Lower leg skin (tissue), 3 donors: ENCODE results near the gene EXO5.

Source experiments
- POLR2A ChIP-seq, 2 donors: fragments of 450-650 bp; IDR thresholded peaks; one replicate each; pipeline ENCODE4 v1.6.1; 2016 to 2017; ENCODE audit warnings: antibody characterized with exemption in 2 of 2, mild to moderate bottlenecking in 1 of 2, moderate library complexity in 1 of 2
- TF ChIP-seq, protein P1 (sequence below), 3 donors: fragments of 450-650 bp; IDR thresholded peaks; one replicate each; pipeline ENCODE4 v1.5.1; 2016; ENCODE audit warnings: antibody characterized with exemption in 3 of 3, mild to moderate bottlenecking in 3 of 3, moderate library complexity in 2 of 3

DNA sequence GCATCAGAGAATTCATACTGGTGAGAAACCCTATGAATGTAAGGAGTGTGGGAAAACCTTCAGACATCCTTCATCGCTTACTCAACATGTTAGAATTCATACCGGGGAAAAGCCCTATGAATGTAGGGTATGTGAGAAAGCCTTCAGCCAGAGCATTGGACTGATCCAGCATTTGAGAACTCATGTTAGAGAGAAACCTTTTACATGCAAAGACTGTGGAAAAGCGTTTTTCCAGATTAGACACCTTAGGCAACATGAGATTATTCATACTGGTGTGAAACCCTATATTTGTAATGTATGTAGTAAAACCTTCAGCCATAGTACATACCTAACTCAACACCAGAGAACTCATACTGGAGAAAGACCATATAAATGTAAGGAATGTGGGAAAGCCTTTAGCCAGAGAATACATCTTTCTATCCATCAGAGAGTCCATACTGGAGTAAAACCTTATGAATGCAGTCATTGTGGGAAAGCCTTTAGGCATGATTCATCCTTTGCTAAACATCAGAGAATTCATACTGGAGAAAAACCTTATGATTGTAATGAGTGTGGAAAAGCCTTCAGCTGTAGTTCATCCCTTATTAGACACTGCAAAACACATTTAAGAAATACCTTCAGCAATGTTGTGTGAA lies 45.5 kb upstream of the EXO5 start:
- TF ChIP-seq, protein P1, sequence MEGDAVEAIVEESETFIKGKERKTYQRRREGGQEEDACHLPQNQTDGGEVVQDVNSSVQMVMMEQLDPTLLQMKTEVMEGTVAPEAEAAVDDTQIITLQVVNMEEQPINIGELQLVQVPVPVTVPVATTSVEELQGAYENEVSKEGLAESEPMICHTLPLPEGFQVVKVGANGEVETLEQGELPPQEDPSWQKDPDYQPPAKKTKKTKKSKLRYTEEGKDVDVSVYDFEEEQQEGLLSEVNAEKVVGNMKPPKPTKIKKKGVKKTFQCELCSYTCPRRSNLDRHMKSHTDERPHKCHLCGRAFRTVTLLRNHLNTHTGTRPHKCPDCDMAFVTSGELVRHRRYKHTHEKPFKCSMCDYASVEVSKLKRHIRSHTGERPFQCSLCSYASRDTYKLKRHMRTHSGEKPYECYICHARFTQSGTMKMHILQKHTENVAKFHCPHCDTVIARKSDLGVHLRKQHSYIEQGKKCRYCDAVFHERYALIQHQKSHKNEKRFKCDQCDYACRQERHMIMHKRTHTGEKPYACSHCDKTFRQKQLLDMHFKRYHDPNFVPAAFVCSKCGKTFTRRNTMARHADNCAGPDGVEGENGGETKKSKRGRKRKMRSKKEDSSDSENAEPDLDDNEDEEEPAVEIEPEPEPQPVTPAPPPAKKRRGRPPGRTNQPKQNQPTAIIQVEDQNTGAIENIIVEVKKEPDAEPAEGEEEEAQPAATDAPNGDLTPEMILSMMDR (IDR thresholded peaks at IDR 0.05): no peak
- no peak for TF ChIP-seq POLR2A (IDR thresholded peaks at IDR 0.05)
